ENCODE data around the gene TWIST2.

Gene TWIST2

GRCh38 chr2:238851026-238851425 is 3.1 kb downstream of the TWIST2 start:
- Histone ChIP-seq H4K20me1 (ENCODE audit: insufficient read depth, low read length, poor library complexity, severe bottlenecking) (no peaks in the 10 kb centered on the region), H3K9ac (ENCODE audit: low read depth, low read length, poor library complexity, severe bottlenecking) (no peak overlapping the region), H2AFZ (ENCODE audit: low read length) (no peak overlapping the region), H3K27me3 (ENCODE audit: insufficient read depth, low read length, poor library complexity, severe bottlenecking) (no peaks in the 10 kb centered on the region), H3K4me2 (ENCODE audit: low read depth, low read length, poor library complexity, severe bottlenecking) (no peak overlapping the region), H3K4me3 (ENCODE audit: low read length, poor library complexity, severe bottlenecking) (no peak overlapping the region), H3K9me2 (replicated peaks; ENCODE audit: low read depth, low read length) (no peaks in the 10 kb centered on the region), H3K79me2 (ENCODE audit: insufficient read depth, low read length) (no peaks in the 10 kb centered on the region), H3K36me3 (ENCODE audit: insufficient read depth, low read length) (no peaks in the 10 kb centered on the region), H3K9me3 (ENCODE audit: insufficient read depth, low read depth, low read length) (no peaks in the 10 kb centered on the region), H3F3A (ENCODE audit: low read depth) (no peaks in the 10 kb centered on the region), H3K4me1 (ENCODE audit: insufficient read depth, low read length, poor library complexity, severe bottlenecking) (no peaks in the 10 kb centered on the region)
- TF ChIP-seq EZH2phosphoT487 (IDR thresholded peaks at IDR 0.05; ENCODE audit: borderline replicate concordance) (no peak), CTCF (conservative IDR thresholded peaks at IDR 0.05; ENCODE audit: low read length) (no peak)

- TF ChIP-seq EZH2phosphoT487 (IDR thresholded peaks at IDR 0.05; ENCODE audit: borderline replicate concordance) (no peak), CTCF (conservative IDR thresholded peaks at IDR 0.05; ENCODE audit: low read length) (no peak)
- Histone ChIP-seq H3K4me3 (ENCODE audit: low read length, poor library complexity, severe bottlenecking) (no peak overlapping the region), H3K79me2 (ENCODE audit: insufficient read depth, low read length) (no peaks in the 10 kb centered on the region), H3K4me1 (ENCODE audit: insufficient read depth, low read length, poor library complexity, severe bottlenecking) (no peaks in the 10 kb centered on the region), H4K20me1 (ENCODE audit: insufficient read depth, low read length, poor library complexity, severe bottlenecking) (no peaks in the 10 kb centered on the region), H3K4me2 (ENCODE audit: low read depth, low read length, poor library complexity, severe bottlenecking) (no peak overlapping the region), H3F3A (ENCODE audit: low read depth) (no peaks in the 10 kb centered on the region), H3K9me2 (replicated peaks; ENCODE audit: low read depth, low read length) (no peaks in the 10 kb centered on the region), H3K9me3 (ENCODE audit: insufficient read depth, low read depth, low read length) (no peaks in the 10 kb centered on the region), H2AFZ (ENCODE audit: low read length) (no peak overlapping the region), H3K27me3 (ENCODE audit: insufficient read depth, low read length, poor library complexity, severe bottlenecking) (no peaks in the 10 kb centered on the region), H3K36me3 (ENCODE audit: insufficient read depth, low read length) (no peaks in the 10 kb centered on the region), H3K9ac (ENCODE audit: low read depth, low read length, poor library complexity, severe bottlenecking) (no peak overlapping the region)
These were observed 3.9 kb downstream of the TWIST2 start for GRCh38 chr2:238851761-238852160.

- Histone ChIP-seq H3K4me3 (ENCODE audit: low read length, poor library complexity, severe bottlenecking) (no peak overlapping the region), H4K20me1 (ENCODE audit: insufficient read depth, low read length, poor library complexity, severe bottlenecking) (no peaks in the 10 kb centered on the region), H3K27me3 (ENCODE audit: insufficient read depth, low read length, poor library complexity, severe bottlenecking) (no peaks in the 10 kb centered on the region), H3K9me3 (ENCODE audit: insufficient read depth, low read depth, low read length) (no peaks in the 10 kb centered on the region), H3K9ac (ENCODE audit: low read depth, low read length, poor library complexity, severe bottlenecking) (no peak overlapping the region), H3K36me3 (ENCODE audit: insufficient read depth, low read length) (no peaks in the 10 kb centered on the region), H3F3A (ENCODE audit: low read depth) (no peaks in the 10 kb centered on the region), H3K4me1 (ENCODE audit: insufficient read depth, low read length, poor library complexity, severe bottlenecking) (no peaks in the 10 kb centered on the region), H2AFZ (ENCODE audit: low read length) (no peak overlapping the region), H3K9me2 (replicated peaks; ENCODE audit: low read depth, low read length) (no peaks in the 10 kb centered on the region), H3K4me2 (ENCODE audit: low read depth, low read length, poor library complexity, severe bottlenecking) (no peak overlapping the region), H3K79me2 (ENCODE audit: insufficient read depth, low read length) (no peaks in the 10 kb centered on the region)
- no peak for TF ChIP-seq EZH2phosphoT487 (IDR thresholded peaks at IDR 0.05; ENCODE audit: borderline replicate concordance)
- no peak for TF ChIP-seq CTCF (conservative IDR thresholded peaks at IDR 0.05; ENCODE audit: low read length)
These were observed 4.5 kb downstream of the TWIST2 start for GRCh38 chr2:238852206-238852869.

Measured in Loucy (cell line).